HCT116 (cell line): ENCODE measurements around the gene NCMAP. TPM values are rescaled to one million over a fixed set of nuclear protein-coding genes. Genes with fewer than 3 reads are reported as not detected.

ENCODE experiments used
- ATAC-seq: fragments of 200-7000 bp; cut with Tn5 transposase; 2 replicates; pipeline ENCODE4 v1.9.1; 2020; ENCODE audit warnings: mild to moderate bottlenecking, moderate library complexity
- BruUV-seq: library from RNA; stranded (reverse); fragments of 400-500 nt; replicated peaks from 2 replicates; lab custom pipeline; 2021; lab: Mats Ljungman, UMichigan
- CTCF ChIA-PET: fragments of 300-600 bp; sonication (Branson Sonifier 250); formaldehyde crosslinking; loops from one replicate; lab custom pipeline; 2021; ENCODE audit warnings: antibody characterized with exemption; lab: Charles Lee
- POLR2A ChIA-PET: fragments of 300-600, 350-600 bp; sonication (Branson Sonifier 250); formaldehyde crosslinking; loops from one replicate; lab custom pipeline; 2021; ENCODE audit warnings: antibody characterized with exemption; lab: Charles Lee
- RAD21 ChIA-PET, 2 experiments: fragments of 300-600 bp; sonication (Branson Sonifier 250); formaldehyde crosslinking; loops; one replicate each; lab custom pipeline; 2023; ENCODE audit warnings: low total read pairs in 2 of 2; ENCODE audit not compliant: uncharacterized antibody in 2 of 2, unreplicated experiment in 2 of 2, low non-redundant PET in 1 of 2; lab: Charles Lee
- DNase-seq: peaks from one replicate; pipeline ENCODE4 v3.0.0-alpha.2; 2010; ENCODE audit warnings: low read depth, low spot score
- H2AFZ ChIP-seq: fragments of 200-600 bp; shearing (Covaris generic), sonication (generic); 2 replicates; pipeline ENCODE4 v1.6.1; 2017; ENCODE audit warnings: low read depth, mixed run types, mixed read lengths, antibody characterized with exemption, low read length; ENCODE audit not compliant: poor library complexity, severe bottlenecking
- H3K27ac ChIP-seq: 2 replicates; pipeline ENCODE4 v1.5.1; 2012; ENCODE audit warnings: low read depth, low read length
- H3K27me3 ChIP-seq: fragments of 200-600 bp; sonication (generic); 2 replicates; pipeline ENCODE4 v1.6.1; 2016; ENCODE audit warnings: mixed run types, low read length, mixed read lengths; ENCODE audit not compliant: insufficient read depth
- H3K36me3 ChIP-seq, 2 experiments: fragments of 200-500 bp in 1 of 2; fragments of 200-600 bp in 1 of 2; sonication (Bioruptor generic) in 1 of 2; sonication (generic) in 1 of 2; 2 replicates each; pipeline versions ENCODE4 v1.5.1 to v1.6.1; 2014 to 2016; ENCODE audit warnings: low read length in 2 of 2, inconsistent platforms in 1 of 2, mixed read lengths in 1 of 2, mixed run types in 1 of 2; ENCODE audit not compliant: insufficient read depth in 2 of 2, control insufficient read depth in 1 of 2
- H3K4me1 ChIP-seq, 2 experiments: fragments of 200-600 bp in 1 of 2; sonication (generic) in 1 of 2; 2 replicates each; pipeline versions ENCODE4 v1.5.1 to v1.6.1; 2012 to 2017; ENCODE audit warnings: low read length in 2 of 2, inconsistent platforms in 1 of 2, mild to moderate bottlenecking in 1 of 2, mixed read lengths in 1 of 2, mixed run types in 1 of 2, moderate library complexity in 1 of 2; ENCODE audit not compliant: insufficient read depth in 2 of 2, control insufficient read depth in 1 of 2
- H3K4me2 ChIP-seq: fragments of 200-600 bp; sonication (generic); 2 replicates; pipeline ENCODE4 v1.6.1; 2017; ENCODE audit warnings: mixed run types, low read length, mixed read lengths
- H3K4me3 ChIP-seq, 2 experiments: fragments of 200-600 bp in 1 of 2; sonication (generic) in 1 of 2; replicated peaks in 1 of 2; 2 replicates each; pipeline ENCODE4 v1.5.1; 2011 to 2016; ENCODE audit warnings: low read length in 2 of 2, control low read depth in 1 of 2, low read depth in 1 of 2, mild to moderate bottlenecking in 1 of 2, mixed read lengths in 1 of 2, mixed run types in 1 of 2
- H3K79me2 ChIP-seq: fragments of 200-600 bp; sonication (generic); 2 replicates; pipeline ENCODE4 v1.6.1; 2017; ENCODE audit warnings: mild to moderate bottlenecking, mixed run types, low read length, moderate library complexity, mixed read lengths; ENCODE audit not compliant: insufficient read depth
- H3K9ac ChIP-seq: fragments of 200-600 bp; sonication (generic); 2 replicates; pipeline ENCODE4 v1.6.1; 2016; ENCODE audit warnings: low read length, mixed read lengths
- H3K9me2 ChIP-seq: fragments of 200-600 bp; sonication (generic), shearing (Covaris generic); 2 replicates; pipeline ENCODE4 v1.6.1; 2017; ENCODE audit warnings: mixed run types, mild to moderate bottlenecking, moderate library complexity; ENCODE audit not compliant: insufficient read depth
- H3K9me3 ChIP-seq, 2 experiments: fragments of 200-500 bp in 1 of 2; fragments of 200-600 bp in 1 of 2; sonication (Bioruptor generic) in 1 of 2; sonication (generic) in 1 of 2; 2 replicates each; pipeline ENCODE4 v1.6.1; 2014 to 2017; ENCODE audit warnings: low read length in 2 of 2, mixed read lengths in 2 of 2, inconsistent platforms in 1 of 2, low read depth in 1 of 2, mild to moderate bottlenecking in 1 of 2, mixed run types in 1 of 2, moderate library complexity in 1 of 2; ENCODE audit not compliant: control insufficient read depth in 1 of 2, insufficient read depth in 1 of 2
- H4K20me1 ChIP-seq: fragments of 200-600 bp; sonication (generic), shearing (Covaris generic); 2 replicates; pipeline ENCODE4 v1.6.1; 2017; ENCODE audit warnings: mixed run types, mild to moderate bottlenecking, moderate library complexity; ENCODE audit not compliant: insufficient read depth
- CBX3 ChIP-seq: IDR thresholded peaks from 2 replicates; pipeline ENCODE4 v1.6.1; 2012; ENCODE audit warnings: low read depth
- CTCF ChIP-seq, 3 experiments: fragments of 200-600 bp in 1 of 3; sonication (generic) in 1 of 3; IDR thresholded peaks in 2 of 3; conservative IDR thresholded peaks in 1 of 3; 2 replicates each; pipeline ENCODE4 v1.5.1; 2012 to 2017; ENCODE audit warnings: low read depth in 2 of 3, low read length in 2 of 3, antibody characterized with exemption in 1 of 3, borderline replicate concordance in 1 of 3, control low read depth in 1 of 3, mild to moderate bottlenecking in 1 of 3, mixed read lengths in 1 of 3, mixed run types in 1 of 3, moderate library complexity in 1 of 3; ENCODE audit not compliant: insufficient read depth in 1 of 3
- EGR1 ChIP-seq: IDR thresholded peaks from 2 replicates; pipeline ENCODE4 v1.6.1; 2012; ENCODE audit warnings: low read depth
- ELF1 ChIP-seq: IDR thresholded peaks from 2 replicates; pipeline ENCODE4 v1.6.1; 2012; ENCODE audit warnings: low read depth, borderline replicate concordance
- EZH2 ChIP-seq: fragments of 200-600 bp; sonication (generic); IDR thresholded peaks from 2 replicates; pipeline ENCODE4 v1.6.1; 2017; ENCODE audit warnings: antibody characterized with exemption, mixed run types
- EZH2phosphoT487 ChIP-seq: fragments of 200-600 bp; IDR thresholded peaks from 2 replicates; pipeline ENCODE4 v1.6.1; 2018; ENCODE audit warnings: antibody characterized with exemption, borderline replicate concordance
- JUND ChIP-seq: IDR thresholded peaks from 2 replicates; pipeline ENCODE4 v1.6.1; 2012
- POLR2A ChIP-seq: IDR thresholded peaks from 2 replicates; pipeline ENCODE4 v1.7.0; 2011; ENCODE audit warnings: borderline replicate concordance; ENCODE audit not compliant: insufficient read depth, insufficient read length; ENCODE audit errors: extremely low read depth
- SIN3A ChIP-seq: IDR thresholded peaks from 2 replicates; pipeline ENCODE4 v1.6.1; 2012; ENCODE audit warnings: low read depth
- SP1 ChIP-seq: IDR thresholded peaks from 2 replicates; pipeline ENCODE4 v1.6.1; 2012; ENCODE audit warnings: low read depth
- TCF7L2 ChIP-seq: IDR thresholded peaks from 2 replicates; pipeline ENCODE4 v1.7.0; 2011; ENCODE audit warnings: borderline replicate concordance, inconsistent platforms; ENCODE audit not compliant: insufficient read depth, insufficient read length; ENCODE audit errors: extremely low read depth
- ZBTB33 ChIP-seq: IDR thresholded peaks from 2 replicates; pipeline ENCODE4 v1.6.1; 2011; ENCODE audit warnings: mild to moderate bottlenecking, low read length, moderate library complexity; ENCODE audit not compliant: insufficient replicate concordance; ENCODE audit errors: extremely low read depth
- ZFX ChIP-seq: fragments of 450-650 bp; IDR thresholded peaks from 2 replicates; pipeline ENCODE4 v1.6.1; 2017
- ZNF274 ChIP-seq: fragments of 200-500 bp; sonication (Bioruptor generic); IDR thresholded peaks from 2 replicates; pipeline ENCODE4 v1.6.1; 2014; ENCODE audit warnings: mild to moderate bottlenecking, low read depth, low read length, inconsistent platforms
- intact Hi-C: fragments of 100-400 bp; cut with micrococcal nuclease; formaldehyde crosslinking; loops from 2 replicates; pipeline ENCODE4 v1.10.0; 2022
- total RNA-seq: library from RNA; stranded (reverse); gene quantifications from one replicate; pipeline ENCODE4 v1.2.1, GENCODE V29; 2021; ENCODE audit not compliant: unreplicated experiment

The NCMAP gene
- total RNA-seq, 1 experiment from 2014 or later, result 0.84 TPM

GRCh38 chr1:24535021-24535424 is 20.9 kb upstream of the NCMAP start:
- BruUV-seq, result no TSS peak
- H3K4me3 ChIP-seq, result no peak overlapping the region
- no peak overlapping the region for H3K27ac ChIP-seq
- TF ChIP-seq SIN3A (no peak), ZBTB33 (no peak), EZH2phosphoT487 (no peak), POLR2A (no peak), CBX3 (no peak), JUND (no peak)
- DNase-seq, result no peak
- no peaks in the 10 kb centered on the region for H3K36me3 ChIP-seq
- peaks cover 18 to 28% of the 10 kb centered on the region in 2 experiments for H3K4me1 ChIP-seq
- CTCF ChIA-PET, result interaction anchor here (1.4 to 1.9 kb wide), 2 partner anchors 8 to 10 kb away, joined by 3 to 11 read pairs; no protein-coding TSS in a partner anchor
- no peaks in the 10 kb centered on the region for H3K9me2 ChIP-seq
- intact Hi-C loops, result no loop called here
- H3K9me3 ChIP-seq, result no peaks in the 10 kb centered on the region
- H3K9ac ChIP-seq, result no peak overlapping the region
- RAD21 ChIA-PET, result no interaction called here
- no peak overlapping the region for H3K4me2 ChIP-seq
- no peak overlapping the region for H2AFZ ChIP-seq
- no peak for ATAC-seq
- POLR2A ChIA-PET, result no interaction called here
- H3K27me3 ChIP-seq, result no peaks in the 10 kb centered on the region
- no peaks in the 10 kb centered on the region for H3K79me2 ChIP-seq
- H4K20me1 ChIP-seq, result no peaks in the 10 kb centered on the region

GRCh38 chr1:24535778-24536177 is 20.1 kb upstream of the NCMAP start:
- Histone ChIP-seq H3K9me3 (no peaks in the 10 kb centered on the region), H3K9me2 (no peaks in the 10 kb centered on the region), H4K20me1 (no peaks in the 10 kb centered on the region), H3K9ac (0 out of 2 replicates have a peak overlapping the region, but pooled peaks have one; percentile 27), H3K27me3 (no peaks in the 10 kb centered on the region), H3K79me2 (no peaks in the 10 kb centered on the region), H3K36me3 (no peaks in the 10 kb centered on the region), H3K27ac (peak overlapping the region; percentile 44; the same call in 1 of the 2 replicates), H3K4me3 (peak overlapping the region in 1 of 2 experiments; percentile 21; a peak in 1 of 4 replicates), H3K4me1 (peaks cover 25 to 36% of the 10 kb centered on the region in 2 experiments), H3K4me2 (peak overlapping the region; percentile 69), H2AFZ (peak overlapping the region; percentile 64)
- intact Hi-C loops, result no loop called here
- RAD21 ChIA-PET, result no interaction called here
- BruUV-seq, result TSS peak; percentile 18
- no peak for DNase-seq
- no peak for ATAC-seq
- CTCF ChIA-PET, result interaction anchor here (0.6 to 1.9 kb wide), 3 partner anchors 9 to 51 kb away, joined by 3 to 11 read pairs (median 4); no protein-coding TSS in a partner anchor
- POLR2A ChIA-PET, result interaction anchor here (1.0 kb wide), 1 partner anchor 120 kb away, joined by 3 read pairs; the partner anchor contains the start of gene NIPAL3
- TF ChIP-seq TCF7L2 (no peak), JUND (no peak), ZBTB33 (no peak), SIN3A (no peak), EZH2 (no peak), POLR2A (no peak), CTCF (IDR thresholded peaks at IDR 0.05 in 2 of 3, conservative IDR thresholded peaks at IDR 0.05 in 1 of 3; ENCODE audit: borderline replicate concordance in 1 of 3, insufficient read depth in 1 of 3, low read depth in 2 of 3, low read length in 2 of 3) (no peak), EGR1 (no peak), ZFX (no peak), ZNF274 (no peak), SP1 (no peak), ELF1 (no peak)
